Gastrocnemius medialis (tissue), 4 donors: ENCODE data around the gene SLC5A6. TPM values are rescaled to one million over a fixed set of nuclear protein-coding genes. Genes with fewer than 3 reads are reported as not detected.
A peak's percentile ranks its signal among the peaks of the same experiment; 100 is the strongest.

Source experiments
- ATAC-seq, 2 donors: fragments of 150-250 bp; one replicate each; pipeline ENCODE4 v1.9.1; 2016
- DNase-seq, 2 donors: peaks; one replicate each; pipeline ENCODE4 v3.0.0-alpha.2; 2019
- H3K27ac ChIP-seq, 4 donors: fragments of 200-600 bp; sonication (generic); 1 replicate in 1 of 4; 2 replicates in 3 of 4; pipeline ENCODE4 v1.5.1; 2016 to 2018; ENCODE audit warnings: mild to moderate bottlenecking in 2 of 4, moderate library complexity in 1 of 4
- H3K27me3 ChIP-seq, 3 donors: fragments of 200-600 bp; sonication (generic) in 2 of 3; 1 replicate in 1 of 3; 2 replicates in 2 of 3; pipeline versions ENCODE4 v1.5.1 to v1.6.0; 2016 to 2019; ENCODE audit warnings: mild to moderate bottlenecking in 1 of 3, moderate library complexity in 1 of 3
- H3K36me3 ChIP-seq, 2 donors: fragments of 200-600 bp; sonication (generic) in 1 of 2; one replicate each; pipeline ENCODE4 v1.5.1; 2017 to 2018
- H3K4me1 ChIP-seq, 2 donors: fragments of 200-600 bp; sonication (generic) in 1 of 2; one replicate each; pipeline ENCODE4 v1.5.1; 2016 to 2017; ENCODE audit warnings: mild to moderate bottlenecking in 2 of 2
- H3K4me3 ChIP-seq, 4 donors: fragments of 200-600 bp; sonication (generic) in 3 of 4; 1 replicate in 1 of 4; 2 replicates in 3 of 4; pipeline ENCODE4 v1.5.1; 2016 to 2019; ENCODE audit warnings: mild to moderate bottlenecking in 2 of 4
- H3K9me3 ChIP-seq, 3 donors: fragments of 200-600 bp; sonication (generic) in 2 of 3; 1 replicate in 1 of 3; 2 replicates in 2 of 3; pipeline ENCODE4 v1.5.1; 2016 to 2019
- CTCF ChIP-seq, 5 experiments: fragments of 450-650 bp in 3 of 5; fragments of 200-600 bp in 2 of 5; sonication (generic) in 2 of 5; IDR thresholded peaks in 4 of 5; conservative IDR thresholded peaks in 1 of 5; 1 replicate in 4 of 5; 2 replicates in 1 of 5; pipeline ENCODE4 v1.5.1; 2016 to 2019; ENCODE audit warnings: antibody characterized with exemption in 5 of 5, mild to moderate bottlenecking in 3 of 5, moderate library complexity in 3 of 5
- POLR2A ChIP-seq, 2 donors: fragments of 450-650 bp; IDR thresholded peaks; one replicate each; pipeline ENCODE4 v1.6.1; 2017; ENCODE audit warnings: antibody characterized with exemption in 2 of 2, mild to moderate bottlenecking in 2 of 2, moderate library complexity in 2 of 2
- in situ Hi-C, 4 donors: fragments of 200-750 bp; cut with MboI; loops; one replicate each; pipeline versions ENCODE4 v1.15.0 to v1.8.0; 2017; ENCODE audit warnings: low sequenced_read_pairs in 4 of 4
- intact Hi-C: fragments of 100-400 bp; cut with DNase I; formaldehyde crosslinking; loops from one replicate; pipeline ENCODE4 v1.15.1; 2023; ENCODE audit warnings: low total_unique reads
- total RNA-seq, 4 donors: library from RNA; depleted of rRNA; stranded (reverse); fragments of >200 nt; gene quantifications; one replicate each; pipeline versions ENCODE4 v1.1.0 to v1.2.3, GENCODE V29; 2016

Gene SLC5A6
- total RNA-seq, 4 donors from 2014 or later: 19.0 to 46.5 (median 32.5) TPM

- ATAC-seq: no peak
- in situ Hi-C loops: loop anchor here in 1 of 4 donors (25.0 kb wide), 1 partner anchor 258 kb away; the partner anchor contains the start of gene MAPRE3
Observed at GRCh38 chr2:27220091-27220490, 8.0 kb upstream of the SLC5A6 start.

GRCh38 chr2:27219091-27219490 is 7.0 kb upstream of the SLC5A6 start:
- ATAC-seq (no peak), DNase-seq (no peak)
- no peak for TF ChIP-seq CTCF (IDR thresholded peaks at IDR 0.05 in 4 of 5, conservative IDR thresholded peaks at IDR 0.05 in 1 of 5)
- TF ChIP-seq POLR2A (IDR thresholded peaks at IDR 0.05): no peak
- no peaks in the 10 kb centered on the region for H3K27me3 ChIP-seq
- H3K27ac ChIP-seq: no peak overlapping the region
- H3K4me3 ChIP-seq: no peak overlapping the region
- peaks cover 3 to 8% of the 10 kb centered on the region in 2 donors for H3K4me1 ChIP-seq
- peaks cover 0 to 61% of the 10 kb centered on the region in 2 donors for H3K36me3 ChIP-seq
- no peaks in the 10 kb centered on the region for H3K9me3 ChIP-seq
- in situ Hi-C loops: loop anchor here in 1 of 4 donors (25.0 kb wide), 1 partner anchor 257 kb away; the partner anchor contains the start of gene MAPRE3
- intact Hi-C loops: loop anchor here (10.0 kb wide), 1 partner anchor 266 kb away; the partner anchor contains the start of gene IFT172

More at GRCh38 chr2:27220091-27220490, 8.0 kb upstream of the SLC5A6 start:
- intact Hi-C loops: no loop called here
- Histone ChIP-seq H3K4me1 (peaks cover 3 to 8% of the 10 kb centered on the region in 2 donors), H3K36me3 (peaks cover 0 to 65% of the 10 kb centered on the region in 2 donors), H3K27me3 (no peaks in the 10 kb centered on the region), H3K27ac (no peak overlapping the region), H3K9me3 (no peaks in the 10 kb centered on the region), H3K4me3 (no peak overlapping the region)
- TF ChIP-seq POLR2A (IDR thresholded peaks at IDR 0.05): no peak
- TF ChIP-seq CTCF (IDR thresholded peaks at IDR 0.05 in 4 of 5, conservative IDR thresholded peaks at IDR 0.05 in 1 of 5): no peak
- no peak for DNase-seq

GRCh38 chr2:27218614-27219013 is 6.5 kb upstream of the SLC5A6 start:
- Histone ChIP-seq H3K36me3 (peaks cover 0 to 57% of the 10 kb centered on the region in 2 donors), H3K27ac (no peak overlapping the region), H3K27me3 (no peaks in the 10 kb centered on the region), H3K9me3 (no peaks in the 10 kb centered on the region), H3K4me1 (peaks cover 3 to 13% of the 10 kb centered on the region in 2 donors), H3K4me3 (no peak overlapping the region)
- no peak for ATAC-seq
- no peak for DNase-seq
- TF ChIP-seq CTCF (IDR thresholded peaks at IDR 0.05 in 4 of 5, conservative IDR thresholded peaks at IDR 0.05 in 1 of 5) (no peak), POLR2A (IDR thresholded peaks at IDR 0.05) (no peak)
- in situ Hi-C loops: loop anchor here in 1 of 4 donors (25.0 kb wide), 1 partner anchor 256 kb away; the partner anchor contains the start of gene MAPRE3
- intact Hi-C loops: loop anchor here (10.0 kb wide), 1 partner anchor 266 kb away; the partner anchor contains the start of gene IFT172

GRCh38 chr2:27217173-27218121 is 5.4 kb upstream of the SLC5A6 start, which contains the start of gene CAD:
Gene CAD (plus strand): TSS chr2:27217369. CDS start chr2:27217552, 183 bp downstream.
- in situ Hi-C loops: loop anchor here in 1 of 4 donors (25.0 kb wide), 1 partner anchor 255 kb away; the partner anchor contains the start of gene MAPRE3
- intact Hi-C loops: loop anchor here (10.0 kb wide), 1 partner anchor 267 kb away; the partner anchor contains the start of gene IFT172
- H3K27me3 ChIP-seq: no peaks in the 10 kb centered on the region
- peaks cover 11 to 21% of the 10 kb centered on the region in 2 donors for H3K4me1 ChIP-seq
- H3K4me3 ChIP-seq: peak within 1 kb of the TSS; percentile 57 to 65 (median 63)
- no peaks in the 10 kb centered on the region for H3K9me3 ChIP-seq
- ATAC-seq (peak; percentile 63), DNase-seq (peak; percentile 72 to 76)
- H3K27ac ChIP-seq: peak within 1 kb of the TSS; percentile 73 to 77 (median 74)
- TF ChIP-seq POLR2A (IDR thresholded peaks at IDR 0.05) (no peak), CTCF (IDR thresholded peaks at IDR 0.05 in 4 of 5, conservative IDR thresholded peaks at IDR 0.05 in 1 of 5) (peak in 4 of 5 experiments; percentile 10 to 34 (median 31))
- peaks cover 0 to 47% of the 10 kb centered on the region in 2 donors for H3K36me3 ChIP-seq
